Dermis microvascular lymphatic vessel endothelial cell (primary cell): Measurements from ENCODE around the gene BPIFB4. TPM values are rescaled to one million over a fixed set of nuclear protein-coding genes. Genes with fewer than 3 reads are reported as not detected.
"Not testable (repeated sequence)": the region's sequence is repeated elsewhere in the genome, so short reads cannot be mapped to it uniquely, and the experiment has no call there.

Source experiments
- DNase-seq, 2 donors: peaks; one replicate each; pipeline versions ENCODE4 v3.0.0 to v3.0.0-alpha.2; 2010; ENCODE audit warnings: low read depth in 2 of 2
- total RNA-seq: library from RNA; depleted of rRNA; stranded (reverse); fragments of >200 nt; gene quantifications from 2 replicates; pipeline ENCODE4 v1.2.1, GENCODE V29; 2014

Gene BPIFB4
- total RNA-seq = not detected in 2 replicates

GRCh38 chr20:33079259-33079658 lies at the start of gene BPIFB4:
BPIFB4 (plus strand) TSS chr20:33079643; CDS start chr20:33081527, 1,884 bp downstream.
- DNase-seq = no peak

DNA sequence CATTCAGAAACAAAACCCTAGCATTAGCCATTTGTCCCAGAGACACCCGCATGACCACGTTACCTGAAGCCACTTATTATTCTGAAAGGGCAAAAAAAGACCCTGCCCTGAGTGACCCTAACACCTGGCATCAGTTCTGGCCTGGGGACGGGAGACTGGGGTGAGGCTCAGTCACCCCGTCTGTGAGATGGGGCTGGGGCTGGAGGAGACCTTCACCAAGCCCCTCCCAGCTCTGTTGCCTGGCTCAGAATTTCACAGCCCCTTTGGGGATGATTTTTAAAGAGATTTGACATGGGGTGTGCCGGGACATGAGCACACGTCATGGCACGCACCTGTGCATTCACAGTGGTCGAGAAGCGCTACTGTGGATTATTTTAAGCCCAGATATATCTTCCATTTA lies 49.4 kb upstream of the BPIFB4 start:
- no peak for DNase-seq

DNA sequence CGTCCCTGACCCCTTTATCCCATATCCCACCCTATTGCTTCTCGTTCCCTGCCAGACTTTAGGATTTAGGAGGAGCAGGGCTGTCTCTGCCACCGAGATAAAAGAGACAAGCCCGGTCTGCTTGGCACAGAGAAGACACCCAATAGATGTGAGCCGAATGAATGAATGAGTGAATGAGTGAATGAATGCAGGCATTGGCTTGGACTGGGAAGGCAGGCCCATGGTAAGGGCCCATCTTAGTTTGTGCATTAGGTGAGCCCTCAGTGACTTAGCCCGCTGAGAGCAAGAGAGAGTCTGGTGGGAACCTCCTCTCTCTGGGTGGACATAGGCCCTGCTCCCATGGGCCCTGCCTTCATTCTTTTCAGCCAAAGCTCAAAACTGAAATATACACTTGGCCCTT lies 48.9 kb upstream of the BPIFB4 start:
- no peak for DNase-seq

DNA sequence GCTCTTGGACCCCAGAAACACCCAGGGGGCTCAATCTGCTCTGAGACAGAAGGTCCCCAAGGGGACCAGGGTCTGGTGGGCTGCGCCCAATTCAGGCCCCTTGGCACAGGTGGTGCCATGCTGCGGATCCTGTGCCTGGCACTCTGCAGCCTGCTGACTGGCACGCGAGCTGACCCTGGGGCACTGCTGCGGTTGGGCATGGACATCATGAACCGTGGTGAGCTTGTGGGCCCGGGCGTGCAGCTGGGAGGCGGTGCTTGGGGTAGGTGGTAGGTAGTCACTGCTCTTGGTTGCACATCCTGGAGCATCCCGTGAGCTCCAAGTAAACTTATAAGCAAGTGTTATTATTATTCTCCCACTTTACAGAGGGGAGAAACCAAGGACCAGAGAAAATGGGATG lies 47.9 kb upstream of the BPIFB4 start, which contains the start of gene BPIFB6:
Gene BPIFB6, plus strand, starts transcription at position 118 of the 400 bp plus-strand sequence. Its CDS starts 0 bp downstream, at position 118.
- DNase-seq = no peak

DNA sequence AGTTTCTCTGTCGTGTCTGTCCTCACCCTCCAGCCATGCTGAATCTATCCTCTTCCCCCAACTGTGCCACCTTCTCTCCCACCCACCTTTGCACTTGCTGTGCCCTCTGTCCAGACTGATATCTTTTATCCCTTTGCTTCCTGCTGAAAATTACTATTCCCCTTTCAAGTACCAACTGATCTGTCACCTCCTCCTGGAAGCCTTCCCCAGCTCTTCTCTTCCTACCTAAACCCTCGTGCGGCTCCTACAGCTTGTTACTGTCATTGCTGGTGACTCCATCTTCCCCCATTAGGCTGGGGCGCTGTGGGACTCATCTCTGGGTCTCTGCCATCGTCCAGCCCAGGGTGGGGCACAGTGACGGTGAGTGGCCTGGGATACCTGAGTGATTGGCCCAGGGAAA lies 46.9 kb upstream of the BPIFB4 start:
- DNase-seq = no peak

DNA sequence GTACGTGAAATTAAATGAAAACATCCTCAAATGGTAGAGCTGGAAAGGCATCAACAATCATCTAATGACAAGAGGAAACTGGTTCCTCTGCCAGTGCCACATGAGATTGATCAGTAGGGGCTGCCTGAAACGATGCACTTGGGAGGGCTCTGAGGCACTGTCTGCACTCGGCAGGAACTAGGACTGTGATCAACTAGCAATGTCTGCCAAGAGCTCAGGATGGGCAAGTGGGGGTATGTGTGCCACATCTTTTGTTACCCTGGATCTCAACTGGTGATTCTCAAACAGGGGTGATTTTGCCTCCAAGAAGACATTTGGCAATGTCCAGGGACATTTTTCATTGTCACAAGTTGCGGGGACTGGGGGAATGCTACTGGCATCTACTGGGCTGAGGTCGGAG lies 46.1 kb upstream of the BPIFB4 start:
- DNase-seq = no peak

- DNase-seq = no peak
Measured at GRCh38 chr20:33034115-33034514, 45.3 kb upstream of the BPIFB4 start.

GRCh38 chr20:33034901-33035492 lies 44.4 kb upstream of the BPIFB4 start:
- no peak for DNase-seq

DNA sequence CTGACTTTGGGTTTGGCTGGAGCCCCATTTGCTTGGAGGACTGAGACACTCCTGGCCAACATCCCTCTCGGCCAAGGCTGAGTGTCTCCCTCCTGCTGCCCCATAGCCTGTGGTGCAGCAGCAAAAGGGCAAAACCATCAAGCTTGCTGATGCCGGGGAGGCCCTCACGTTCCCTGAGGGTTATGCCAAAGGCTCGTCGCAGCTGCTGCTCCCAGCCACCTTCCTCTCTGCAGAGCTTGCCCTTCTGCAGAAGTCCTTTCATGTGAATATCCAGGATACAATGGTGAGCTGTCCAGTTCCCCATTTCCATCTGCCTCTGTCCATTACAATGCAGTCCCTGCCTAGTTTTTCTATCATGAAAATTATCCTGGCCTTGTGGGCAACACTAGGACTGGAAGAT lies 42.0 kb upstream of the BPIFB4 start:
- DNase-seq = no peak

GRCh38 chr20:33038243-33038642 lies 41.2 kb upstream of the BPIFB4 start:
- DNase-seq = no peak

DNA sequence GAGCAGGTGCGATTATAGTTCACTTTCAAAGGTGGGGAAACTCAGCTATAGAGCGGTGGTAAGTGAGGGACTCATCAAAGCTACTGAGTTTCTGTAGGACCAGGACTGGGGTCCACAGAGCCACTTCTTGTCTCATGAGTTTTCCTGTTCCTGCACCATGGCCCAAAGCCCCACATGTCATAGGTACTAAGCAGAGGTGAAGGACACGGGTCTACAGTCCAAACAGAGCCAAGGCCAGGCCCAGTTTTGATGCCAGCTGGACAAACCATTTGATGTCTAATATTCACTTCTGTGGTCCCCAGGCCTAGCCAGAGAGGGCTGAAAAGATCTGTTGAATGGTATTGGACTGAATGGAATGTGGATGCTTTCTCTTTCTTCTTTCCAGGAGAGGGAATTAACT lies 37.0 kb upstream of the BPIFB4 start:
- no peak for DNase-seq

- DNase-seq = no peak
Measured at GRCh38 chr20:33042983-33043730, 36.3 kb upstream of the BPIFB4 start.

GRCh38 chr20:33043731-33044181 lies 35.7 kb upstream of the BPIFB4 start:
- no peak for DNase-seq

DNA sequence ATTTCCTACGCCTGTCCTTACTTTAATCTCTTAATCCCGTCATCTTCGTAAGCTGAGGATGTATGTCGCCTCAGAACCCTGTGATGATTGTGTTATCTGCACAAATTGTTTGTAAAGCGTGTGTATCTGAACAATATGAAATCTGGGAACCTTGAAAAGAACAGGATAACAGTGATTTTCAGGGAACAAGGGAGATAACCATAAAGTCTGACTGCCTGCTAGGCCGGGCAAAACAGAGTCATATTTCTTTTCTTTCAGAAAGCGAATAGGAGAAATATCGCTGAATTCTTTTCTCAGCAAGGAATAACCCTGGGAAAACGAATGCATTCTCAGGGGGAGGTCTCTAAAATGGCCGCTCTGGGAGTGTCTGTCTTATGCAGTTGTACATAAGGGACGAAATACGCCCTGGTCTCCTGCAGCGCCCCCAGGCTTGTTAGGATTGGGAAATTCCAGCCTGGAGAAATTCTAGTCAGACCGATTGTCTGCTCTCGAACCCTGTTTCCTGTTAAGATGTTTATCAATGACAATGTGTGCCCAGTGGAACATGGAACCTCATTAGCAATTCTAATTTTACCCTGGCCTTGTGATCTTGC lies 34.2 kb upstream of the BPIFB4 start:
- not testable (repeated sequence) for DNase-seq

GRCh38 chr20:33046412-33046811 lies 33.0 kb upstream of the BPIFB4 start:
- no peak for DNase-seq

- no peak for DNase-seq
Measured at GRCh38 chr20:33051333-33051732, 28.1 kb upstream of the BPIFB4 start.

DNA sequence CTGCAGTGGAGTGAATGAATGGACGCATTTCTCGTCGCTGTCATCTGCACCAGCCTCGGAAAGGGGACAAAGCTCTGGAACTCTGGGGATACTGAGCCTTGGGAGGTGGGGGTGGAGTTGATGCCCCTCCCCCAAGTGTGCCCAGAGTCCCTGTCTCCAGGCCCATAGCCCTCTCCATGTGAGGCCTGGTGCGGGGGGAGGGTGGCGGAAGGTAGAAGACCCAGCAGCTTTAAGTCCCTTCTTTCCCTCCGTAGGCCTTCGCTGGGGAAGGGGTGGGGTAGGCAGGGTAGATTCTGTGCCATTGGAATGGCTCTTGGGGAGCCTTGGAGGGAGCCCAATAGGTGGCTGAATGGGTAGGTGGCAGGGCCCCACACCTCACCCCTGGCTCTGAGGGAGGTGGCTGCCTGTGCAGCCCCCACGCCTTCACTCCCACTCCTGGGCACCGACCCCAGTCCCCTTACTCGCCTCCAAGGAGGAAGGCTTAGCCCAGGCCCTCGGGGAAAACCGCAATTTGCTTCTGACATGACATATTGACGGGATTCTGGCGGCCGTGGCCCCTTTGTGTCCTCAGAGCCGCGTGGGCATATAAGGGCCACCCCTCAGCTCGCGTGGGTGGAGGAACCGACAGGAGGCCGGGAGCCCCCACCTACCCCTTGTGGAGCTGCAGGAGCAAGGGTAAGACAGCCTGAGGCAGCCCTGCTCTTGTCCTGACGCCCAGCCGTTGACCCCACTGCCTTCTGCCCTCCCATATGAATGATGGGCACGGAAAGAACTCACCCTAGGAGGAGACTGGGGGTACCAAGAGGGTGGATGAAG lies 25.9 kb upstream of the BPIFB4 start, which contains the start of gene BPIFB3:
Gene BPIFB3, plus strand, starts transcription at position 613 of the 816 bp plus-strand sequence. CDS start 1,533 bp downstream, outside the sequence.
- DNase-seq = no peak

GRCh38 chr20:33054381-33054780 lies 25.1 kb upstream of the BPIFB4 start:
- no peak for DNase-seq

DNA sequence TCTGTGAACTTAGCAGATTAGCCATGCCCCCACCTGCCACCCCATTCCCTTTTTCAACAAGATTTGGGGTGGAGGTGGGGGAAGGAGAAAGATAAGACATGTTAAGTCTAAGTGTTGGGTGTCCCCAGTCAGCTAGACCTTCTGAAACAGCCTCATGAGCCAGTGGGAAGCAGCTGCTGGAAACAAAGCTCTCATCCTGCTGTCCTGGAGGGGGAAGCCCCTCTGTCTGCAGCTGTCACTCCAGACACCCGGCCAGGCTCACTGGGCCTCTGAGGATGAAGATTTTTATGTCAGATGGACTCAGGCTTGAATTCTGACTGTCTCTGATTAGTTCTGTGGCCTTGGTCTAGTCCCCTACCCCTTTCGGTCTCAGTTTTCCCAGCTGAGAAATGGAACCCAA lies 24.7 kb upstream of the BPIFB4 start:
- DNase-seq = no peak

DNA sequence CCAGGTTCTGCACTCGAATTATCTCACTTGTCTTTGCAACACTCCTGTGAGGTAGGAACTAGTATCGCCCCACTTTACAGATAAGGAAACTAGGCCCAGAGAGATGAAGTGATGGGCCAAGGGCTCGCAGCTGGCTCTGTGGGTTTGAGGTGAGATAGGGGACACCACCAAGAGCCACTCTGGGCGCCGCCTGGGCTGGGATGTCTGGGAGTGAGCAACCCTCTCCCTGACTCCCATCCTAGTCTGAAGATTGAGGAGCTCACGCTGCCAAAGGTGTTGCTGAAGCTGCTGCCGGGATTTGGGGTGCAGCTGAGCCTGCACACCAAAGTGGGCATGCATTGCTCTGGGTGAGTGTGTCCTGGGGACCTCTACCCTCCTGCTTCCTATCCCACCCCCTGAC lies 20.3 kb upstream of the BPIFB4 start:
- DNase-seq = no peak

DNA sequence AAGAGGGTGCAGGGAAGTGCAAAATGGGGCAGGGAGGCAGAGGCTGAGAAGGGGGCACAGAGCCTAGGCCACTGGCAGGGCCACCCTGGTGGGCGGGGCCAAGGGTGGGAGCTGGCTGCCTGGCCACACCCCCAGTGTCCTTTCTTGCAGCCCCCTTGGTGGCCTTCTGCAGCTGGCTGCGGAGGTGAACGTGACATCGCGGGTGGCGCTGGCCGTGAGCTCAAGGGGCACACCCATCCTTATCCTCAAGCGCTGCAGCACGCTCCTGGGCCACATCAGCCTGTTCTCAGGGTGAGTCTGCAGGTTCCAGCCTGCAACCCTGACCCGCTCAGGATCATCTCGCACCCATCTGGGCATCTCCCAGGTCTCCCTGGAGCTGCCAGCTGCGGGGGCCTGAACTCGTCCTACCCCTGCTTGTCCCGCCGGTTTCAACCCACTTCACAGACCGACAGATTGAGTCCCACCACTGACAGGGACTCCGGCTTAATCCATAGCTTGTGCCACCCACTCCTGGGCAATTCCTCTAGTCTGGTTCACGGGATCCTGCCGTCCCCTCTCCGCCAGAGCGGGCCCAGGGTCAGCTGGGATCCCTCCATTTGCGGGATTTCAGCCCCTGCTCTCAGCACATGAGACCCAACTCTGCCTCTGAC lies 19.6 kb upstream of the BPIFB4 start:
- DNase-seq = no peak
